Measurements from ENCODE around the gene YIPF6.
"Not testable (repeated sequence)": the region's sequence is repeated elsewhere in the genome, so short reads cannot be mapped to it uniquely, and the experiment has no call there.

YIPF6 gene

GRCh38 chrX:68498508-68499379 is at the start of gene YIPF6:
TSS of gene YIPF6 (plus strand) at chrX:68499051. CDS start at chrX:68499067, 16 bp downstream.
- DNase-seq (ENCODE audit: low read depth in 3 of 3) = peak; percentile 18 to 47 (median 32)

GRCh38 chrX:68451720-68452119 is 47.1 kb upstream of the YIPF6 start:
- no peak for DNase-seq (ENCODE audit: low read depth in 3 of 3)

GRCh38 chrX:68454476-68455150 is 44.2 kb upstream of the YIPF6 start:
- DNase-seq (ENCODE audit: low read depth in 3 of 3) = no peak

- DNase-seq (ENCODE audit: low read depth in 3 of 3) = no peak
These were observed 43.7 kb upstream of the YIPF6 start for GRCh38 chrX:68455151-68455510.

- no peak for DNase-seq (ENCODE audit: low read depth in 3 of 3)
These were observed 37.8 kb upstream of the YIPF6 start for GRCh38 chrX:68461093-68461492.

GRCh38 chrX:68461576-68461975 is 37.3 kb upstream of the YIPF6 start:
- no peak for DNase-seq (ENCODE audit: low read depth in 3 of 3)

- DNase-seq (ENCODE audit: low read depth in 3 of 3) = no peak
These were observed 36.7 kb upstream of the YIPF6 start for GRCh38 chrX:68462197-68462596.

- no peak for DNase-seq (ENCODE audit: low read depth in 3 of 3)
These were observed 36.2 kb upstream of the YIPF6 start for GRCh38 chrX:68462653-68463052.

GRCh38 chrX:68463880-68464279 is 35.0 kb upstream of the YIPF6 start:
- DNase-seq (ENCODE audit: low read depth in 3 of 3) = no peak

GRCh38 chrX:68464796-68465195 is 34.1 kb upstream of the YIPF6 start:
- DNase-seq (ENCODE audit: low read depth in 3 of 3) = no peak

- no peak for DNase-seq (ENCODE audit: low read depth in 3 of 3)
These were observed 17.9 kb upstream of the YIPF6 start for GRCh38 chrX:68480969-68481368.

- not testable (repeated sequence) for DNase-seq (ENCODE audit: low read depth in 3 of 3)
These were observed 12.7 kb upstream of the YIPF6 start for GRCh38 chrX:68486198-68486597.

- no peak for DNase-seq (ENCODE audit: low read depth in 3 of 3)
These were observed 11.6 kb upstream of the YIPF6 start for GRCh38 chrX:68487254-68487653.

GRCh38 chrX:68487924-68488323 is 10.9 kb upstream of the YIPF6 start:
- DNase-seq (ENCODE audit: low read depth in 3 of 3) = no peak

- DNase-seq (ENCODE audit: low read depth in 3 of 3) = no peak
These were observed 10.2 kb upstream of the YIPF6 start for GRCh38 chrX:68488657-68489056.

- DNase-seq (ENCODE audit: low read depth in 3 of 3) = no peak
These were observed 8.2 kb upstream of the YIPF6 start for GRCh38 chrX:68490644-68491043.

- no peak for DNase-seq (ENCODE audit: low read depth in 3 of 3)
These were observed 6.3 kb upstream of the YIPF6 start for GRCh38 chrX:68492583-68492982.

GRCh38 chrX:68493776-68494175 is 5.1 kb upstream of the YIPF6 start:
- not testable (repeated sequence) for DNase-seq (ENCODE audit: low read depth in 3 of 3)

- no peak for DNase-seq (ENCODE audit: low read depth in 3 of 3)
These were observed 775 bp upstream of the YIPF6 start for GRCh38 chrX:68498044-68498507.

GRCh38 chrX:68499543-68500504 is 973 bp downstream of the YIPF6 start:
- no peak for DNase-seq (ENCODE audit: low read depth in 3 of 3)

GRCh38 chrX:68503836-68504636 is 5.2 kb downstream of the YIPF6 start:
- DNase-seq (ENCODE audit: low read depth in 3 of 3) = peak in 2 of 3 experiments; percentile 9 to 21

All from stimulated activated CD4-positive, alpha-beta T cell treated with anti-CD3 and anti-CD28 coated beads, TNF-alpha, amount 100 ng/mL, for 4 hours (primary cell).